Posterior cingulate gyrus (tissue), 11 donors: ENCODE data around the gene TESPA1.
"Not testable (repeated sequence)": the region's sequence is repeated elsewhere in the genome, so short reads cannot be mapped to it uniquely, and the experiment has no call there.

ENCODE experiments used
- DNase-seq, 10 donors: peaks; one replicate each; pipeline versions ENCODE4 v3.0.0 to v3.0.0-alpha.2; 2020 to 2021; ENCODE audit warnings: mixed read lengths in 3 of 10
- intact Hi-C: fragments of 100-400 bp; cut with DNase I; formaldehyde crosslinking; loops from one replicate; pipeline ENCODE4 v1.15.1; 2023

TESPA1 gene

DNA sequence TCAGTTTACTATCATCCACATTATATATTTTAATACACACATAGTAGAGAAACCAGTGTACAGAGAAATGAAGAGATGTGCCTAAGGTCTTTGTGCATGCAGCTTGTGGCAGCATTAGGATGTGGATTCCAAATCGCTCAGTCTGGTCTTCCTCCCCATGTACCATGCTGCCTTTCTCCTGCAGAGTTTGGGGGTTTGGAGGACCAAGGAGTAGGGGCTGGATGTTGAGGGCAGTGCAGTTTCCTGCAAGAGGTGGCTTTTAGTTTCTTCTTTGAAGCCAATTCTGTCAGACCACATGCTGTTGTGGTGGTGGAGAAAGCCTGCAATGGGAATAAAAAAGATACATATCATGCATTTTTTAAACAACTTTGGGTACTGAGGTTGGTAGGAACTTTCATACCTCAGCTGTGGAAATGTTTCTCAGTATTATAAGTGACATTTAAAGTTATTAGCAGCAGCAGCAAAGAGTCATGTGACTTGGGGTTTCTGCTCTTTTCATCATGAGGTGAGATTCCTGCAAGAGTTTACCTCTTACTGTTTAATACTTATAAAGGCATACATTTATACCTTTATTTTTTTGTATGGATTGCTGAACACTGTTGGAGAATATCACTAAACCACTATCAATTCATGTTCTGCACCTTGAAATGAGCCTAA, 34.4 kb downstream of the TESPA1 start:
- no peak for DNase-seq
- intact Hi-C loops = loop anchor here (10.0 kb wide), 1 partner anchor 355 kb away; no protein-coding TSS in a partner anchor

GRCh38 chr12:54949073-54949711, 35.4 kb downstream of the TESPA1 start:
- intact Hi-C loops = no loop called here
- DNase-seq = no peak

- no peak for DNase-seq
- intact Hi-C loops = no loop called here
Observed at GRCh38 chr12:54948171-54948570, 36.4 kb downstream of the TESPA1 start.

GRCh38 chr12:54945082-54945481, 39.5 kb downstream of the TESPA1 start:
- intact Hi-C loops = no loop called here

GRCh38 chr12:54943292-54943691, 41.3 kb downstream of the TESPA1 start:
- DNase-seq, intact Hi-C loops: not testable (repeated sequence)

More at GRCh38 chr12:54945082-54945481, 39.5 kb downstream of the TESPA1 start:
- no peak for DNase-seq

DNA sequence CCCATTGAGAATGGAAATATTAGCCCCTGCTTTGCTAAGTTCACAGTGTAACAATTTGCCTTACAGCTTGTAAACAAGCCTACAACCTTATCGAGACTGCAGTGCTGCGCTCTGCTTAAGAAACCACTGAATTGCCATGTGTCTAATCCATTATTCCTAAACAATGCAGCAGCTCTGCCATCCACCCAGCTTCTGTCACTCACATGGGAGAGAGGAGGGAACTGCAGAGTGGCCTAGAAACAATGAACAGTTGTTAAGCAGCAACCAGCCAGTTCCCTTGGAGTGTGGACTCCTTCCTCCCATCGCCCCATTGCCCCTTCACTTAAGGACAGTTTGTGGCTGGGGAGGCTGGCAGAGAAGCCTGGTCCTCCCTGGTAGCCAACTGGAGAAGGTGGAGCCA, 42.9 kb downstream of the TESPA1 start:
- intact Hi-C loops = no loop called here
- DNase-seq = peak in 2 of 10 donors; percentile 20 to 24

DNA sequence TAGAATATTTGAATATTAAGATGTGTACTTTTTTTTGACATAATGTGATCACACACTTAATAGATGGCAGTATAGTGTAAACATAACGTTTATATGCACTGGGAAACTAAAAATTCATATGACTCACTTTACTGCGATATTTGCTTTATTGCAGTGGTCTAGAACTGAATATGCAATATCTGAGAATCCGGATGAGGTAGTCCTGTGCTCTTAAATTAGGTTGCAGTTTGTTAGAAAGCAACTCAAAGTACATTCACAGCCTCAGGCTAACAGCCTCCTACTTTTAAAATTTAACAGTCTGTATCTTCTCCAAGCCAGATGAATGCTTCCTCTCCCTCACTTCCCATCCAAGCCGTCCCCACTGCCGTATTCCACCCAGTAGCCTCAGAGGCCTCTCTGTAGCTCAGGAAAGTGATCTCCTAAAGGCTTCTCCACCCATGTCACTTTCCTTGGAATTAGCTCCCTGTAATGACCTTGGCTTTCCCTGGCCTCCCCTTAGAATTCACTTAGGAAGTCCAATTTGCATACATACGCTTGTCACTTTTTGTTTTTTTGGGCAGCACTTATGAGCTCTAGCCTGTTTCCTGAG, 43.7 kb downstream of the TESPA1 start:
- intact Hi-C loops = no loop called here
- DNase-seq = peak in 2 of 10 donors; percentile 31 to 88

GRCh38 chr12:54937929-54938328, 46.6 kb downstream of the TESPA1 start:
- DNase-seq = no peak
- intact Hi-C loops = no loop called here

DNA sequence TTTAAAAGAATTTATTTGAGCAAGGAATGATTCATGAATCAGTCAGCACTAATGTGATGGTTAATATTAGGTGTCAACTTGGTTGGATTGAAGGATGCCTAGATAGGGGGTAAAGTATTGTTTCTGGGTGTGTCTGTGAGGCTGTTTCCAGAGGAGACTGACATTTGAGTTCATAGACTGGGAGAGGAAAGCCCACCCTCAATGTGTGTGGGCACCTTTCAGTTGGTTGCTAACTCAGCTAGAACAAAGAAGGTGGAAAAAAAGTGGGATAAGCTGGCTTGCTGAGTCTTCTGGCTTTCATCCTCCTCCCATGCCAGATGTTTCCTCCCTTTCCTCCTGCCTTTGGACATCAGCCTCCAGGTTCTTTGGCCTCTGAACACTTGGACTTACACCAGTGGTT, 47.2 kb downstream of the TESPA1 start:
- DNase-seq = no peak
- intact Hi-C loops = no loop called here

GRCh38 chr12:54936736-54937135, 47.8 kb downstream of the TESPA1 start:
- intact Hi-C loops = no loop called here

GRCh38 chr12:54935235-54935951, 49.2 kb downstream of the TESPA1 start:
- intact Hi-C loops = no loop called here
- DNase-seq = no peak

More at GRCh38 chr12:54936736-54937135, 47.8 kb downstream of the TESPA1 start:
- no peak for DNase-seq

DNA sequence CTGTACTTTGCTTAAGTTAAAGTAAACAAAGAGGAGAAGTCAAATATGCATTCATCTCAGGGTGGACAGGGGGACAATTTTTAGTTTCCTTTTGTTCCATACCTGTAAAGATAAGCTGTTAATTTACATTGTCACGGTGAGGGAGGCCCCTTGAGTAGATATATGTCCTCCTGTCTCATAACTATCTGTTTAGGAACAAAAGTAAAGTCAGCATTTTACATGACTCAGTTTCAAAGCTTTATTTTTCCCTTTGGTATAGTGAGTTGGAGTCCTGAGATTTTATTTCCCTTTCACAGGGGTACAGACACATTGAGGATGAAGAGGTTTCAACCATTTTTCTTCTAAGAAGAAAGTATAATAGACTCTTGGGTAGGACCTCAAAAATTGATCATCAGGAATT, 50.1 kb downstream of the TESPA1 start:
- intact Hi-C loops = no loop called here
- no peak for DNase-seq

GRCh38 chr12:54933376-54933775, 51.2 kb downstream of the TESPA1 start:
- intact Hi-C loops = no loop called here
- no peak for DNase-seq

DNA sequence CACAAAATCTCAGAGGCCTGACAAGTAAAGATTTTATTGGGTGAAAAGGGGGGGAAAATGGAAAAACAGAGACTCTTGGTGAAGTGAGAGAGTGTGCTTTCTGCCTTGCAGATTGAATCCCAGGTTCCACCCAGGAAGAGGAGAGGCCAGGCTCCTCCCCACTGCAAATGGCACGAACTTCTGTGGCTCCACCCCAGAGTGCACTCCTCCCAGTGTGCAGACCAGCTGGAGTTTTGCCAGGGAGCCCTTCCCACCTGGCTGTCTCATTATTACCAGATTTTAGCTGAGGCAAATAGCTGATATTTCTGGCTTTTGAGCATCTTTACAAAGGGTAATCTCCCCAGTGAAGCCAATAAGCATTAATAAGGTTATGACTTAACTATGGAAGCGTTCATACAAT, 51.9 kb downstream of the TESPA1 start:
- no peak for DNase-seq

DNA sequence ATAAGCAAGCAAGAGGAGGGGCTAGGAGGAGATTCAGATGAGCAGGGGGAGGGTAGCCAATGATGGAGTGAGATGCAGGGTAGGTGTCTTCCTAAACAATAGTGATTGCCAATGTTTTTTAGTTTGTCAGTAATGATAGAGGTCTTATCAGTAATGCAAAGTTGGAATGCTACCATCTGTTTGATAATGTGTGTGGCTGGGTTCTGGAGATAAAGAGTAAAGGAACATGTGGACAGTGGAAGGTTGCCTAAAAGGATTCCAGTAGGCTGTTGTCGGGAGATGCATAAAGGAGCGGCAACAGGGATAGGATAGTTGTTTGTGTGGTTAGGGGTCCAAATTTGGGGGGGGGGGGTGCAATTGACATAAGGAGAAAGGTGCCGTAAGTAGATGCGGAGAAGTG, 52.5 kb downstream of the TESPA1 start:
- intact Hi-C loops = no loop called here
- no peak for DNase-seq

More for the DNA sequence above, 51.9 kb downstream of the TESPA1 start:
- intact Hi-C loops = no loop called here

- intact Hi-C loops = no loop called here
- no peak for DNase-seq
Observed at GRCh38 chr12:54929998-54930397, 54.6 kb downstream of the TESPA1 start.

DNA sequence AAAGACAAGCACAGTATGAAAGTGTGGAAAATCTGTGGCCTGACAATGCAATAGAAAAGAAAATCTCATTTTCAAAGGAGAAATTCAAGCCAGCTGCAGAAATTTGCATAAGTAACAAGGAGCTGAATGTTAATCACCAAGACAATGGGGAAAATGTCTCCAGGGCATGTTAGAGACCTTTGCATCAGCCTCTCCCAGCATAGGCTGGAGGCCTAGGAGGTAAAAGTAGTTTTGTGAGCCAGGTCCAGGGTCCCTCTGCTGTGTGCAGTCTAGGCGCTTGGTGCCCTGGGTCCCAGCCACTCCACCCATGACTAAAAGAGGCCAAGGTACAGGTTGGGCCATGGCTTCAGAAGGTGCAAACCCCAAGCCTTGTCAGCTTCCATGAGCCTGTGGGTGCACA, 58.3 kb downstream of the TESPA1 start:
- intact Hi-C loops = no loop called here
- no peak for DNase-seq

DNA sequence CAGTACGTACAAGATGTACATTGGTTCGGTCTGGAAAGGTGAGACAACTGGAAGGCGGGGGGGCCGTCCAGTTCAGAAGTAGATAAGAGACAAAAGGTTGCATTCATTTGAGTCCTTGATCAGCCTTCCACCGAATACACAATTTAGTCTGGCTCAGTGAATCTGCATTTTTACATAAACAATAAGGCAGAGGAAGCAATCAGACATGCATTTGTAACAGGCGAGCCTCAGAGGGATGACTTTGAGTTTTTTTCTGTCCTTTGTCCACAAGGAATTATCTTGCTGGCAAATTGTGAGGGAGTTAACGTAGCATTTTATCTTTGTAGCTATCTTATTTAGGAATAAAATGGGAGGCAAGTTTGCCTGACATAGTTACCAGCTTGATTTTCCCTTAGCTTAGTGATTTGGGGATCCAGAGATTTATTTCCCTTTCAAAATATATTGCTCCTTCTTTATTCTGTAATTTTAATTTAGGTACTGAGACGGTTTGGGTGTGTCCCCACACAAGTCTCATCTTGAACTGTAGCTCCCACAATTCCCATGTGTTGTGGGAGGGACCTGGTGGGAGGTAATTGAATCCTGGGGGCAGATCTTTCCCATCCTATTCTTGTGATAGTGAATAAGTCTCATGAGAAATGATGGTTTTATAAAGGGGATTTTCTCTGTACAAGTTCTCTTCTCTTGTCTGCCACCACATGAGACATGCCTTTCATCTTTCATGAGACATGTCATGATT, 59.4 kb downstream of the TESPA1 start:
- intact Hi-C loops = no loop called here
- DNase-seq = no peak

DNA sequence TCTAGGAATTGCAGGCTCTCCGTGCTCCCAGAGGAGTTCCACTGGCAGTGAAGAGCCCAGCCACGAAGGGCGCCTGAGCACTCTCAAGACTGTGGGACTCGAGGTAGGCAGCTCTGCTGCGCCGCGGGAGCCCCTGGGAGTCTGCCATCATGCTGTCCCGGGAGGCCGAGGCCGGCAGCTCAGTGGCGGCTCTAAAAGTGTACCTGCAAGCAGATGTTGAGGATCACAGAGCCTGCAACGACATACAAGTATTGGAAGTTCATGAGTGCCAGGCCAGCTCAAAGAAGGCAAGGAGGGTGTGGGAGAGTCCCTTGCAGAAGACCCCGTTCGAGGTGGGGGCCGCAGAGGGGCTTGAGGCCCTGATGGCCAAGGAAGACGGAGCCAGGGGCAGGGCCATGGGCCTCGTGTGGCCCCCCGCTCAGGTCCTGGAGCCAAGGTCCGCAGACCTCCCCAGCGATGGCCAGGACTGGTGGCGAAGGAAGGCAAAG, 67.5 kb downstream of the TESPA1 start:
- intact Hi-C loops = no loop called here
- DNase-seq = peak in 2 of 10 donors; percentile 64 to 66
